Suppressor macrophage treated with lipopolysaccharide for 1 hour (primary cell): ENCODE results near the gene USP15.
A peak's percentile ranks its signal among the peaks of the same experiment; 100 is the strongest.

Experiments used
- DNase-seq, 3 donors: peaks; one replicate each; pipeline ENCODE4 v3.0.0-alpha.2; 2020 to 2022

Gene USP15

DNA sequence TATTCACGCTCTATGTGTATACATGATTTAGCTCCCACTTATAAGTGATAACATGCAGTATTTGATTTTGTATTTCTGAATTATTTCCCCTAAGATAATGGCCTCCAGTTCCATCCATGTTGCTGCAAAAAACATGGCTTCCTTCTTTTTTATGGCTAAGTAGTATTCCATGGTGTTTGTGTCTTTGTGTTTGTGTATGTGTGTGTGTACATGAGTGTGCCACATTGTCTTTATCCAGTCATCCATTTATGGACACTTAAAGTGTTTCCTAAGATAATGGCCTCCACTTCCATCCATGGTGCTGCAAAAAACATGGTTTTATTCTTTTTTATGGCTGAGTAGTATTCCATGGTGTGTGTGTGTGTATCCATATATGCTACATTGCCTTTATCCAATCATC is 25.1 kb downstream of the USP15 start:
- no peak for DNase-seq

- peak in 2 of 3 donors; percentile 25 to 28 for DNase-seq
Measured at GRCh38 chr12:62288328-62288727, 28.1 kb downstream of the USP15 start.

DNA sequence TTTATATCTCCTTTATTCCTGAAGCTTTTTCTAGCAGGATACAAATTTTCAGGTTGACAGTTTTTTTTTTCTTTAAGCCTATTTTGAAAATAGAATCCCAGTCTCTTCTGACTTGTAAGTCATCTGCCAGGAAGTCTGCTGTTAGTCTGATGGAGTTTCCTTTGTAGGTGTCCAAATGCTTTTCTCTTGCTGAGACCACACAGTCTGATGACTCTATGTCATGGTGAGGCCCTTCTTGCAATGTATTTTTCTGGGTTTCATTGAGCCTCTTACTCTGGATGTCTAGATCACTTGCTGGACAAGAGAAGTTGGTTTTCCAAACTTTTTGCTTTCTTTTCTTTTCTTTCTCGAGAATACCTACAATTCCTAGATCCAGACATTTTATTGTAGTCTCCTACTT is 30.6 kb downstream of the USP15 start:
- peak; percentile 53 to 69 (median 55) for DNase-seq

- peak; percentile 44 to 62 (median 57) for DNase-seq
Measured at GRCh38 chr12:62291864-62292760, 31.9 kb downstream of the USP15 start.

DNA sequence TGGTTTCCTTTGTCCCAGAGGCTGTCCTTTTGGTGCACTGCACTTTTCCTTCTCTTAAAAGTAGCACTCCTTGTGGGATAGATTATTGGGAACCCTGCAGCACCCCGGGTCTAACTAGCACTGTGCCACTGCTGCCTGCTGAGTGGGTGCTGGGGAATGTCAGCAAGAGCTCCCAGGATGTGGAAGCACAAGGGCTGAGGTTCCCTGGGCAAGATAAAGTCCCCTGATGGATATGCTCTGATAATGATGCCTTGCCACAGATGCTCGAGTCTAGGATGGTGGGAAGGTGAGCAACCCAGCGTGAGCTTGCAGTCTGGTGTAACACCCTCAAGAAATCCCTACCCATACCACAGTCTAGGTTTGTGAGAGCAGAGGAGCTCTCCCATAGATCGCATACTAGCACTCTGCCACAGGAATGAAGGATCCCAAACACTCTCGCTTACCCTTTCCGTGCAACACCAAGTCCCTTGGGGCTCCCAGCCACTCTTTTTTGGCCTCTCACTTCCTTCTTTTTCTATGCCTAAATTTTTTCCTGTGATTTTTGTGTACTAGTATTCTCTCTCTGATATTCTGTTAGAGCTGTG is 32.6 kb downstream of the USP15 start:
- no peak for DNase-seq

DNA sequence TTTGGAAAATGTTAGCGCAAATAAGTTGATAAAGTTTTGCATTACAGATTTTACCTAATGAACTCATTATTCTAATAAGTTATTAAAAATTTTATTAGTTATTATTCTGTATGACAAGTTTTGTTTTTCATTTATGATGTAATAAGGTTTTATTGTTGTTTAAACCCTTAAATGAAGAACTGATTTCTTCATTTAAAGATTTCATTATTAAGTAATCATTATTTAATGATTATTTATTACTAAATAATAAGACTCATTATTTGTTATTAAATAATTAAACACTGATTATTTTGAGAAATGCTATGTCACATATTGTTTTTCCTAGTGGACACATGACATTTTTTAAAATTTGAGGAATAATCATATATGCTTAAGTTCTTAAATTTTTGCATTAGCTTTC is 34.2 kb downstream of the USP15 start:
- no peak for DNase-seq

GRCh38 chr12:62296001-62296400 is 35.8 kb downstream of the USP15 start:
- DNase-seq: no peak

- peak; percentile 25 to 51 (median 34) for DNase-seq
Measured at GRCh38 chr12:62297321-62297720, 37.1 kb downstream of the USP15 start.

DNA sequence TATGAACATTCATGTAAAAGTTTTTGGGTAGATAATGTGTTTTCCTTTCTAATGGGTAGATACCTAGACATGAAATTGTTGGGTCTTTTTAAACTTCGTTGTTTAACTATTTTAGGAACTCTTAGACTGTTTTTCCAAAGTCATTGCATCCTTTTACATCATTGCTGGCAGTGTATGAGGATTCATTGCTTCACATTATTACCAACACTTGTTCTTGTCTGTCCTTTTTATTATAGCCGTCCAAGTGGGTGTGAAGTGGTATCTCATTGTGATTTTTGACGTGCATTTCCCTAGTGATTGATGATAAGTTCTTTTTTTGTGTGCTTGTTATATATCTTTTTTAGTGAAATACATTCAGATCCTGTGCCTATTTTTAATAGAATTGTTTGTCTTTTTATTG is 39.4 kb downstream of the USP15 start:
- no peak for DNase-seq

- DNase-seq: no peak
Measured at GRCh38 chr12:62301080-62301798, 41.0 kb downstream of the USP15 start.

GRCh38 chr12:62301799-62302133 is 41.6 kb downstream of the USP15 start:
- DNase-seq: no peak

DNA sequence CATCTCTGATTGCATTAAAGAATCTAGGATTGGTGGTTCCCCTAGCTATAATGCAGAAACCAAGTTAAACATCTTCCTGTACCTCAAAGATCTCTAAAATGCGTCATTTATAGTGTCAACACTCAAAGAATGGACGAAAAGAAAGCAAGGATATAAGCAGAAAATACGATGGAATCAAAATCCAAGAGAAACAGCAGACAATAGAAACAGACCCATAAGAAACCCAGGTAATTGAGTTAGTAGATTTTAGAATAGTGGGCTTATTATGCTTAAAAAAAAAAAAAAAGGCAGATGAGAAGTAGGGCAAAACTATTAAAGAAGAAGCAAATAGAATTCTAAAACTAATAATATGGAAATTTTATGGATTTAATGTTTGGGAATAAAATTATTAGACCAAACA is 44.4 kb downstream of the USP15 start:
- DNase-seq: no peak

GRCh38 chr12:62305778-62306177 is 45.6 kb downstream of the USP15 start:
- DNase-seq: no peak

DNA sequence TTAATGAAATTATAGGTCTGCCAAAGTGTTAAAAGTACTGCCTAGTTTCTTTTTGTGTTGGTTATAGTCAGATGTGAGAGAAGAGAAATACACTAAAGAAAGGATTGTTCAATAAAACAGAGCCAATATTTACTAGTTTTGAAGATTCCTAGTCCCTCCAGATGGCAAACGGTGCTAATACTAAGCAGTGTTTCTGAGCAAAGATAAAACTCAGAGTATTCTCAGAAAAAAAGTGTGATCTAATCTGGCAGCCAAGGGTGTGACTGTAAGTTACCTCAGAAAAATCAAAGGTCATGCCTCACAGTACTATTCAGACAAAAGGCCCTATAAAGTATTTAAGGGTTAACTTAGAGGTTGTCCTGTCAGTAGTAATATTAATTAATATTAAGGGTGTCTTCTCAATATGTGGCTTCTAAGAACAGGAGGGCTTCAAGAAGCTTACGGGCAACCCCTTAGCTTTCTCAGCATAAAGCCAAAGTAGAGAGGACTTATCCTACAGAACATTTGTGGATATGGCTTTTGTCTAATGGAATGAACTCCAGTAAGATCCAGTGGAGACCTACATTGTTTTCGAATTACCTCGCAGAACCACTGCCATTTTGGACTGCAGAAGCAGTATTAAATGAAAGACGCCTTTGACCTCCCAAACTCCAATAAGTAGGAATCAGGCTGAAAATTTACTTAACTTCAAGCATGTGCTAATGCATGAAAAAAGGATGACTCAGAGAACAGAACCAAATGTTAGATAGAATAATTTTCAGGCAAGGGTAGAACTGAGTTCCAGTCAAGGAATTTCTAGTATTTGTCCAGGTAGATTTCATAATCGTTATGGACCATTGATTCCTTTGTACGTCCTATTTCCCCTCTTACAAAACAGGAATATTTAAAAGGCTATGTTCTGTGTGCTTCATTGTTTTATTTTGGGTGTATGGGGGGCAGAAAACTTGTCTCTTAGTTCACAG is 46.6 kb downstream of the USP15 start:
- no peak for DNase-seq

GRCh38 chr12:62308201-62308600 is 48.0 kb downstream of the USP15 start:
- DNase-seq: no peak

DNA sequence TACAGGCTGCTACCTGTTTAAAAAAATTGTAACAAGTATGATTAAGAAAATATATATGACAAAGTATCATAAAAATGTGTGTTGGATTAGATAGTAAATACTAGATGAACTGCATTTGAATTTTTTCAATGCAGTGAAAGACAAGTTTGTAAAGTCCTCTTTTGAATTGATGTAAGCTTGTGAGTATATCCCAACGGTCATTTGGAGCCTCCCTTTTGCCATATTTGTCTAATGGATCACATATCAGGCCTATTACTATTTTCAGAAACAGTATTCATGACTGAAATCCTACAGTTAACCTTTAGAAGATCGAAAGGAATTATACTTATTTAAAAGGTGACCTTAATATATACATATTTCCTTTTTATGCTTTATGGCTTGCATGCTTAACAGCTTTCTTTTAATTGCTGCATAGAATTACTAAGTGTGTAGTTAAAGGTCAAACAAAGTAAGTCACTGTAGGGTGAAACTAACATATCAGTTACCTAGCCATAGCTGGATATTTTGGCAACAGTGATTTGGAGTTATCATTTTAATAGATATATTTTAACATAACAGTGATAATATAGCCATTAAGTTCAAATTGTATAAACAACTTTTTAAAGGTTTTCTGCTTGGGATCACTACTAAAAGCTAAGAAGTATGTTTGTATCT is 53.6 kb downstream of the USP15 start:
- no peak for DNase-seq

DNA sequence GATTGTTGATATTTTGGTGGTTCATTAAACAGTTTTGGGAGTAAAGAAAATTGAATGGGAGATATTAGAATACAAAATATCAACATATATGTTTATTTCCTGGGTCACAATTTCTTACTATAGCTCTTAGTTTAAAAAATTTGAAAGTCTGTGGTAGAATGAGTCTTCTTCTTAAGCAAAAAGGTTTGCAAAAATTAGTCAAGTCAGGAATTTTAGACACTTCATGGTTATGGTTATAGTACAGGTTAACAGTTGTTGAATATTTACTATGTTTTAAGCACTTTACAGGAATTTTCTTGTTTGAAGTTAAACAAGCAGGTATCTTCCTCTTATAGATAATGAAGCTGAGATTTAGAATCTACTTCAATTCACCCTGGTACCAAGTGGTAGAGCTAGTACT is 56.8 kb downstream of the USP15 start:
- DNase-seq: no peak

DNA sequence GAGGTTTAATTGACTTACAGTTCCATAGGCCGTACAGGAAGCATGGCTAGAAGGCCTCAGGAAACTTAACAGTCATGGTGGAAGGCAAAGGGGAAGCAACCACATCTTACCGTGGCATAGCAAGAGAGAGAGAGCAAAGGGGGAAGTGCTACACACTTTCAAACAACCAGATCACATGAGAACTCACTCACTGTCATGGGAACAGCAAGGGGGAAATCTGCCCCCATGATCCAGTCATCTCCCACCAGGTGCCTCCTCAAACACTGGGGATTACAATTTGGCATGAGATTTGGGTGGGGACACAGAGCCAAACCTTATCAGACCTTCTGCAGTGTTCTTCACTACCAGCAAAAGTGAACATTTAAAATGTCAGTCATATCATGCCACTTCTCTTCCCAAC is 58.9 kb downstream of the USP15 start:
- peak; percentile 8 to 33 (median 28) for DNase-seq

- DNase-seq: no peak
Measured at GRCh38 chr12:62320054-62320453, 59.9 kb downstream of the USP15 start.

GRCh38 chr12:62323386-62323785 is 63.2 kb downstream of the USP15 start:
- DNase-seq: peak in 2 of 3 donors; percentile 8 to 11

DNA sequence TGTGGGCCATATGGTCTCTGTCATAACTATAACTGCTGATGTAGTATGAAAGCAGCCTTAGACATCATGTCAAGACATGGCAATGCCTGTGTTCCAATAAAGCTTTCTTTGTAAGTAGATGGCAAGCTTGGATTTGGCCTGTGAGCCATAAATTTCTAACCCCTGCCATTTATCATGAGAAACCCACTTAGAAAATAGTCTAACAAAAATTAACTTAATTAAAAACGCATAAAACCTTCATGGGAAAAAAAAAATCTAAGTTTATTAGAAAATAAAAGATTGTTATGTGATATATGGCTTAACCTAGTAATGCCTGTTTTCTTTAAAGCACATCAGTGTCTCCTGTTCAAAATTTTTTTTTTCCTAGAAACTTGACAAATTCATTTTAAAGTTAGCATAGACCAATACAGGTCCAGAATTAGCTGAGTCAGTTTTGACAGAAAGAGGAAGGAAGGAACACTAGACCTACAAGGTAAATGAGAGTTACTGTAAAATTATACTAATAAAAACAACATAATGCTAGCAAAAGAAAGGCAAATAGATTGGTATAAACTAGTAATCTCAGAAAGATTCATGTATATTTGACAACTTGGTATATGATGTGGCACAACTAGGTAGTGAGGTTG is 68.2 kb downstream of the USP15 start:
- DNase-seq: no peak

DNA sequence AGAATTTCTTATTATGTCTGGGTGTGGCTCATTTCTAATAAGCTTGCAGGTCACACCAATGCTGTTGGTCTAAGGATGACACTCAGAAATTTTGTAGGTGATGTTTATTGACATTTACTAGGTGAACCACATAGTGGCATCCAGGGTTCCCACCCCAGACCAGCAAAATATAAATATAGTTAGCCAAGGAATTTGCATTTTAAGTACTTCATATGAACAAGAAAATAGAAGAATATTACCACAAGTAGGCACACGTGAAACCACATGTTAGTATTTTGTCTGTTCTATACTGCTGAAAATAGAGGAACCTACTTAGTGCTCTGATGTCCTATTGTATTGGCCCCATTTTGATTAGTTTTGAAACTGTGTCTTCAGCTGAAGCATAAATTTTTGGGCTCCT is 71.1 kb downstream of the USP15 start:
- DNase-seq: no peak
